GM21825 (cell line): ENCODE measurements around the gene ZNF716.
"Not testable (repeated sequence)": the region's sequence is repeated elsewhere in the genome, so short reads cannot be mapped to it uniquely, and the experiment has no call there.

Experiments
- ATAC-seq: cut with Tn5 transposase; IDR thresholded peaks from one replicate; pipeline ENCODE4 v1.9.1; 2021; ENCODE audit warnings: mild to moderate bottlenecking, moderate library complexity; ENCODE audit not compliant: unreplicated experiment

The ZNF716 gene

GRCh38 chr7:57425969-57426628, 23.9 kb upstream of the ZNF716 start:
- no peak for ATAC-seq

GRCh38 chr7:57426629-57427003, 23.4 kb upstream of the ZNF716 start:
- no peak for ATAC-seq

- no peak for ATAC-seq
These were observed 22.8 kb upstream of the ZNF716 start for GRCh38 chr7:57427146-57427545.

- ATAC-seq = no peak
These were observed 22.4 kb upstream of the ZNF716 start for GRCh38 chr7:57427594-57427993.

- no peak for ATAC-seq
These were observed 17.4 kb upstream of the ZNF716 start for GRCh38 chr7:57432583-57432982.

GRCh38 chr7:57437581-57437980, 12.4 kb upstream of the ZNF716 start:
- no peak for ATAC-seq

- no peak for ATAC-seq
These were observed 11.7 kb upstream of the ZNF716 start for GRCh38 chr7:57438244-57438643.

GRCh38 chr7:57443567-57443966, 6.4 kb upstream of the ZNF716 start:
- ATAC-seq = no peak

- not testable (repeated sequence) for ATAC-seq
These were observed 19.3 kb downstream of the ZNF716 start for GRCh38 chr7:57469186-57469828.

GRCh38 chr7:57480304-57480703, 30.3 kb downstream of the ZNF716 start:
- ATAC-seq = not testable (repeated sequence)

- not testable (repeated sequence) for ATAC-seq
These were observed 35.0 kb downstream of the ZNF716 start for GRCh38 chr7:57485022-57485421.

GRCh38 chr7:57487957-57488356, 38.0 kb downstream of the ZNF716 start:
- no peak for ATAC-seq

- not testable (repeated sequence) for ATAC-seq
These were observed 45.1 kb downstream of the ZNF716 start for GRCh38 chr7:57495111-57495510.

GRCh38 chr7:57496395-57496794, 46.4 kb downstream of the ZNF716 start:
- ATAC-seq = no peak

GRCh38 chr7:57505176-57505575, 55.2 kb downstream of the ZNF716 start:
- no peak for ATAC-seq
